ENCODE results near the gene ETV4. TPM values are rescaled to one million over a fixed set of nuclear protein-coding genes. Genes with fewer than 3 reads are reported as not detected.

The ETV4 gene
- total RNA-seq, 3 donors from 2014 or later = 2.0 to 2.9 TPM; not detected in 1

DNA sequence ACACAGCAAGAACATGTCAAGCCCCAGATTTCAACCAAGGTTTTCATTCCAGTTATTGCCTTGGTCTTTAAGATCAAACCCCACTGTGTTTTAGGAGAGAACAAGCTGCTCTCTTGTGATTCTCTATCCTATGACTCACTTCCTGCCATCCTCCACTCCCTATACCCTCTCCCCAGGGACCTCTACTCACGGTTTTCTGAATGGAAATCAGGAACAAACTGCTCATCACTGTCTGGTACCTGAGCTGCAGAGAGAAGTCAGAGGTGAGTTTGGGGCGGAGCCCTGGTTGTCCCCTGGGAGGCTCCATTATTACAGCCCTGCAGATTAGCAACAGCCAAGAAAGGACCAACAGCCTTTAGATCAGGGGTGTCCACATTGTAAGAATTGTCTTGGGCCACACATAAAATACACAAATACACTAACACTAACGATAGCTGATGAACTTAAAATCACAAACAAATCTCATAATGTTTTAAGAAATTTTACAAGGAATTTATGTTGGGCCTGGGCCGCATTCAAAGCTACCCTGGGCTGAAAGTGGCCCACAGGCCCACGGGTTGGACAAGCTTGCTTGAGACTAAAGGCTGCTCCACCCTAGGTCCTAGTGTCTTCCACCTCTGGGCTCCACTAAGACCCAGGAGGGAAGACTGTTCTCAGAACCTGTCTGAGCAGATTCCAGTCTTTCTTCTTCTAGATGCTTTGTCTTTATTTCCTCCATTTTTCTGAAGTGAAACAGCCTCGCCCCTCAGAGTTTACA is 9.7 kb downstream of the ETV4 start:
- Histone ChIP-seq H3K27ac (no peak overlapping the region), H3K4me1 (no peaks in the 10 kb centered on the region), H3K4me3 (no peak overlapping the region), H3K36me3 (no peaks in the 10 kb centered on the region), H3K27me3 (no peaks in the 10 kb centered on the region), H3K9me3 (no peaks in the 10 kb centered on the region)
- TF ChIP-seq, protein P1, sequence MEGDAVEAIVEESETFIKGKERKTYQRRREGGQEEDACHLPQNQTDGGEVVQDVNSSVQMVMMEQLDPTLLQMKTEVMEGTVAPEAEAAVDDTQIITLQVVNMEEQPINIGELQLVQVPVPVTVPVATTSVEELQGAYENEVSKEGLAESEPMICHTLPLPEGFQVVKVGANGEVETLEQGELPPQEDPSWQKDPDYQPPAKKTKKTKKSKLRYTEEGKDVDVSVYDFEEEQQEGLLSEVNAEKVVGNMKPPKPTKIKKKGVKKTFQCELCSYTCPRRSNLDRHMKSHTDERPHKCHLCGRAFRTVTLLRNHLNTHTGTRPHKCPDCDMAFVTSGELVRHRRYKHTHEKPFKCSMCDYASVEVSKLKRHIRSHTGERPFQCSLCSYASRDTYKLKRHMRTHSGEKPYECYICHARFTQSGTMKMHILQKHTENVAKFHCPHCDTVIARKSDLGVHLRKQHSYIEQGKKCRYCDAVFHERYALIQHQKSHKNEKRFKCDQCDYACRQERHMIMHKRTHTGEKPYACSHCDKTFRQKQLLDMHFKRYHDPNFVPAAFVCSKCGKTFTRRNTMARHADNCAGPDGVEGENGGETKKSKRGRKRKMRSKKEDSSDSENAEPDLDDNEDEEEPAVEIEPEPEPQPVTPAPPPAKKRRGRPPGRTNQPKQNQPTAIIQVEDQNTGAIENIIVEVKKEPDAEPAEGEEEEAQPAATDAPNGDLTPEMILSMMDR (IDR thresholded peaks at IDR 0.05) = no peak
- TF ChIP-seq POLR2AphosphoS5 (IDR thresholded peaks at IDR 0.05) (no peak), POLR2A (IDR thresholded peaks at IDR 0.05) (no peak)
- no peak for DNase-seq (ENCODE audit: low spot score in 2 of 2)
- intact Hi-C loops (cut with DNase I; ENCODE audit: low total_unique reads) = no loop called here

DNA sequence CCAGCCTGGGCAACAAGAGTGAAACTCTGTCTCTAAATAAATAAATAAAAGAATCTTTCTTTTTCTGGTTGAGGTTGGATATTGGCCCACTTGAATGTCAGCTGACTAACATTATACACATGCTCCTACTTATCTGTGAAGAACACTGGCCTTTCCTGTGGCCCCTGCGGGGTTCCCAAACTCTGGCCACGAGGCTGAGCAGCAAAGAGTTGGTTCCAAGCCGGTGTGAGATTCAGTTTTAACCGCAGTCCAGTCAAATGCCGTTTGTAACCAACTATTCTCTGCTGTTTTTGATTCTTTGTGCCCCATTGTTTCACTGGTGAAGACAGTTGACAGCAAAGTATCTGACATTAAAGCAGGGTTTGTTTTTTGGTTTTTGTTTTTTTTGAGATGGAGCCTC is 11.2 kb downstream of the ETV4 start:
- Histone ChIP-seq H3K4me1 (peaks cover 0 to 4% of the 10 kb centered on the region in 2 donors), H3K4me3 (no peak overlapping the region), H3K36me3 (no peaks in the 10 kb centered on the region), H3K9me3 (no peaks in the 10 kb centered on the region), H3K27me3 (no peaks in the 10 kb centered on the region), H3K27ac (no peak overlapping the region)
- intact Hi-C loops (cut with DNase I; ENCODE audit: low total_unique reads) = no loop called here
- DNase-seq (ENCODE audit: low spot score in 2 of 2) = no peak
- TF ChIP-seq, protein P1 (IDR thresholded peaks at IDR 0.05) = no peak
- TF ChIP-seq POLR2A (IDR thresholded peaks at IDR 0.05) = no peak
- no peak for TF ChIP-seq POLR2AphosphoS5 (IDR thresholded peaks at IDR 0.05)

DNA sequence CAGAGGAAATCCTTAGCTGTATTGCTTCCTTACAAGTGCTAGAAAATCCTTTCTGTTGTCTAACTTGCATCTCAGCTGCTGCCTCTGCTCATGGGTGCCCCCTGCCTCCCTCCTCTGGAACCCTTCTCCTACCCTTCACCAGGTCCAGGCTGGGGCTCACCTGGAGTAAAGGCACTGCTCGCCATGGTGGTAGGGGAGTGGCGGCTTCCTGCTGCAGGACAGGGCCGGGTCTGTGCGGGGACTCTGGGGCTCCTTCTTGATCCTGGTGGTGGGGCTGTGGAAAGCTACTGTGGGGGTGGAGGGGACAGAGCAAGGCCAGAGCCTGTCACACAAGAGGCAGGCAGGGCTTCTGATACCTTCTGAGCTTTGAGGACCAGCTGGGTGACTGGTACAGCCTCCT is 12.4 kb downstream of the ETV4 start:
- intact Hi-C loops (cut with DNase I; ENCODE audit: low total_unique reads) = no loop called here
- Histone ChIP-seq H3K4me3 (no peak overlapping the region), H3K4me1 (peaks cover 0 to 5% of the 10 kb centered on the region in 2 donors), H3K36me3 (no peaks in the 10 kb centered on the region), H3K27ac (no peak overlapping the region), H3K27me3 (no peaks in the 10 kb centered on the region), H3K9me3 (no peaks in the 10 kb centered on the region)
- DNase-seq (ENCODE audit: low spot score in 2 of 2) = no peak
- TF ChIP-seq POLR2AphosphoS5 (IDR thresholded peaks at IDR 0.05) (no peak), POLR2A (IDR thresholded peaks at IDR 0.05) (no peak)
- TF ChIP-seq, protein P1 (IDR thresholded peaks at IDR 0.05) = no peak

DNA sequence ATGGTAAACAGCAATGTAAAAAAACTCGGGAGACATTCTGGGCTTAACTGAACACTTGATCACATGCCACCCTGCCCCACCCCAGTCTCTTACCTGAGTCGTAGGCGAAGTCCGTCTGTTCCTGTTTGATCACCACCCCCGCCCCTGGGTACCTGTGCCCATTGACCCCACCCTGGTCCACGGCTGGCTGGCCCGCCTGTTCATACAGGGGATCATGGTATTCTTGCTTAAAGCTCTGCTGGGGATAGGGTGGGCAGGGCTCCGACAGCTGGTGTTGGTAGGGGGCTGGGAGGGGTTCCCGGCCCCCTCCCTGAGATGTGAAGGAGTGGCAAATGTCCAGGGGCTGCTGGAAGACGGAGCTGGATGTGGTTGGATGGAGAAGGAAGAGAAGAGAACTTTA is 13.6 kb downstream of the ETV4 start:
- Histone ChIP-seq H3K4me3 (no peak overlapping the region), H3K4me1 (peaks cover 0 to 5% of the 10 kb centered on the region in 2 donors), H3K36me3 (no peaks in the 10 kb centered on the region), H3K9me3 (no peaks in the 10 kb centered on the region), H3K27ac (no peak overlapping the region), H3K27me3 (no peaks in the 10 kb centered on the region)
- TF ChIP-seq POLR2A (IDR thresholded peaks at IDR 0.05) = no peak
- TF ChIP-seq, protein P1 (IDR thresholded peaks at IDR 0.05) = no peak
- no peak for TF ChIP-seq POLR2AphosphoS5 (IDR thresholded peaks at IDR 0.05)
- peak in 1 of 2 donors; percentile 51 for DNase-seq (ENCODE audit: low spot score in 2 of 2)
- intact Hi-C loops (cut with DNase I; ENCODE audit: low total_unique reads) = no loop called here

DNA sequence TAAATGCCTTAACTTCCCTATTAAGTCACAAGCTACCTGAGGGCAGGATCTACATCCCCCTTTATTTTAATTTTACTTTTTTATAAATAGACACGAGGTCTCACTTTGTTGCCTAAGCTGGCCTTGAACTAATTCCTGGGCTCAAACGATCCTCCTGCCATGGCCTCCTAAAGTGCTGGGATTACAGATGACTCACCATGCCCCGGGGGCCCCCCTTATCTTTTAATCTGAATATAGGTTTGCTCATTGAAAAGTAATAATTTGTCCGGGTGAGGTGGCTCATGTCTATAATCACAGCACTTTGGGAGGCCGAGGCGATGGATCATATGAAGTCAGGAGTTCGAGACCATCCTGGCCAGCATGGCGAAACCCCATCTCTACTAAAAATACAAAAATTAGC is 14.2 kb downstream of the ETV4 start:
- no peak for DNase-seq (ENCODE audit: low spot score in 2 of 2)

More for the DNA sequence above, 14.2 kb downstream of the ETV4 start:
- intact Hi-C loops (cut with DNase I; ENCODE audit: low total_unique reads) = no loop called here
- Histone ChIP-seq H3K36me3 (no peaks in the 10 kb centered on the region), H3K27ac (peak overlapping the region in 1 of 2 donors; percentile 64), H3K9me3 (no peaks in the 10 kb centered on the region), H3K4me3 (no peak overlapping the region), H3K27me3 (no peaks in the 10 kb centered on the region), H3K4me1 (peaks cover 0 to 5% of the 10 kb centered on the region in 2 donors)
- no peak for TF ChIP-seq POLR2A (IDR thresholded peaks at IDR 0.05)
- TF ChIP-seq, protein P1 (IDR thresholded peaks at IDR 0.05) = no peak
- no peak for TF ChIP-seq POLR2AphosphoS5 (IDR thresholded peaks at IDR 0.05)

Measured in breast epithelium (tissue), 4 donors.